Measurements from ENCODE around the gene WNK4.

GRCh38 chr17:42795465-42795864, 15.1 kb downstream of the WNK4 start:
- no peak for TF ChIP-seq CTCF (IDR thresholded peaks at IDR 0.05; ENCODE audit: low read length)
- no peak for TF ChIP-seq EZH2 (optimal IDR thresholded peaks at IDR 0.05; ENCODE audit: low read depth, low read length)
- TF ChIP-seq EZH2phosphoT487 (IDR thresholded peaks at IDR 0.05; ENCODE audit: low read length), result no peak

Measured in MM.1S (cell line).